ENCODE results near the gene SSBP3. TPM values are rescaled to one million over a fixed set of nuclear protein-coding genes. Genes with fewer than 3 reads are reported as not detected.

Gene SSBP3
- total RNA-seq, 1 donor from 2014 or later = 84.1 TPM

- Mint-ChIP-seq H3K27me3 (no peaks in the 10 kb centered on the region), H3K4me3 (peak overlapping the region; percentile 93), H3K4me1 (peaks cover 69% of the 10 kb centered on the region), H3K9me3 (peaks cover 5% of the 10 kb centered on the region), H3K27ac (no peak overlapping the region), H3K36me3 (ENCODE audit: low read depth) (peaks cover 37% of the 10 kb centered on the region)
- intact Hi-C loops (cut with micrococcal nuclease) = loop anchor here (2.0 to 10.0 kb wide), 8 partner anchors 49 to 991 kb away; partner anchors contain the start of genes CYB5RL, MRPL37 and NDC1
- no peak for DNase-seq
Observed at GRCh38 chr1:54405898-54406293, 298 bp downstream of the SSBP3 start.

- Mint-ChIP-seq H3K36me3 (ENCODE audit: low read depth) (peaks cover 44% of the 10 kb centered on the region), H3K4me1 (peaks cover 72% of the 10 kb centered on the region), H3K27ac (peak overlapping the region; percentile 83), H3K27me3 (no peaks in the 10 kb centered on the region), H3K9me3 (peaks cover 5% of the 10 kb centered on the region), H3K4me3 (peak overlapping the region; percentile 90)
- peak; percentile 73 for DNase-seq
- intact Hi-C loops (cut with micrococcal nuclease) = loop anchor here (5.0 to 10.0 kb wide), 4 partner anchors 333 to 990 kb away; partner anchors contain the start of gene NDC1
Observed at GRCh38 chr1:54404939-54405897, 976 bp downstream of the SSBP3 start.

DNA sequence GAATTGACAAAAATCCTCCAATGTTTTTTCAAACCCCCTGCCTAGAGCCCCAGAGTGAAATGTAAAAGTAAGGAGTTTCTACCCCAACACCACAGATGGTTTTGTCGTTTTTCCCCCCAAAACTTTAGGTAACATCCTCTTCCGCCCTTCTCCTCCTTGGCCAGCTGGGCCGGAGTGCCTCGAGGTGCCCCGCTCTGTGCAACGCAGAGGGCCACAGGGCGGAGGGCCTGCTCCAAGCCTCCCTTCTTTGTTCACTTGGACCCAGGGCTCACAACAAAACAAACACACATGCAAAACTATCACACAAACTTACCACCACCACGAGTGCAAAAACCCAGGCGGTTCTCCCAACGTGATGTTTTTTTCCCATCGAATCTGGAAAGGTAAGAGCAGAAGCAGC, 1.9 kb downstream of the SSBP3 start:
- Mint-ChIP-seq H3K9me3 (peaks cover 5% of the 10 kb centered on the region), H3K4me1 (peaks cover 73% of the 10 kb centered on the region), H3K4me3 (peak overlapping the region; percentile 90), H3K27ac (peak overlapping the region; percentile 83), H3K27me3 (no peaks in the 10 kb centered on the region), H3K36me3 (ENCODE audit: low read depth) (peaks cover 52% of the 10 kb centered on the region)
- DNase-seq = no peak
- intact Hi-C loops (cut with micrococcal nuclease) = loop anchor here (10.0 kb wide), 1 partner anchor 989 kb away; no protein-coding TSS in a partner anchor

GRCh38 chr1:54403808-54404261, 2.4 kb downstream of the SSBP3 start:
- H3K4me3 Mint-ChIP-seq = peak overlapping the region; percentile 90
- H3K36me3 Mint-ChIP-seq (ENCODE audit: low read depth) = peaks cover 54% of the 10 kb centered on the region
- peaks cover 5% of the 10 kb centered on the region for H3K9me3 Mint-ChIP-seq
- intact Hi-C loops (cut with micrococcal nuclease) = loop anchor here (10.0 kb wide), 1 partner anchor 989 kb away; no protein-coding TSS in a partner anchor
- peak overlapping the region; percentile 83 for H3K27ac Mint-ChIP-seq
- H3K27me3 Mint-ChIP-seq = no peaks in the 10 kb centered on the region
- DNase-seq = peak; percentile 73
- H3K4me1 Mint-ChIP-seq = peaks cover 73% of the 10 kb centered on the region

DNA sequence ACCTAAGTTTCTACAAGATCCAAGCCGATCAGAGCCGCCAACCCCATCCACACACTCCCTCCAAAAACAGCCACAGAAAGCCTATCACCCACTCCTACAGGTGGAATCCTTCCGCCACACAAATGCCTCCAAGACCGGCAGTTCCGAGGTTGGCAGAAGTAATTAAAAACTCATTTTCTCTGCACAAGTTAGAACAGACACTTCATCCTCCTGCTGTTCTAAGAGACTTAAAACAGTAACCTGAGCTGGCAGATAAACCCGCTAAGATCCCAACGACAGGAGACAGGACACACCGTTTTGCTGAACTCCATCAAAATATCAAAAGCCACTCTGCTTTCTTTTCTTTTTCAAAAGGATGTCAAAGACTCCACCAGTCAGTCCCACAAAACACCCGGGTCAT, 2.8 kb downstream of the SSBP3 start:
- peak overlapping the region; percentile 90 for H3K4me3 Mint-ChIP-seq
- no peaks in the 10 kb centered on the region for H3K27me3 Mint-ChIP-seq
- peak overlapping the region; percentile 83 for H3K27ac Mint-ChIP-seq
- intact Hi-C loops (cut with micrococcal nuclease) = loop anchor here (10.0 kb wide), 1 partner anchor 989 kb away; no protein-coding TSS in a partner anchor
- peaks cover 5% of the 10 kb centered on the region for H3K9me3 Mint-ChIP-seq
- peaks cover 71% of the 10 kb centered on the region for H3K4me1 Mint-ChIP-seq
- peaks cover 59% of the 10 kb centered on the region for H3K36me3 Mint-ChIP-seq (ENCODE audit: low read depth)
- DNase-seq = no peak

GRCh38 chr1:54402896-54403295, 3.3 kb downstream of the SSBP3 start:
- H3K4me1 Mint-ChIP-seq = peaks cover 66% of the 10 kb centered on the region
- intact Hi-C loops (cut with micrococcal nuclease) = loop anchor here (10.0 kb wide), 1 partner anchor 988 kb away; no protein-coding TSS in a partner anchor
- peaks cover 63% of the 10 kb centered on the region for H3K36me3 Mint-ChIP-seq (ENCODE audit: low read depth)
- H3K4me3 Mint-ChIP-seq = peak overlapping the region; percentile 90
- no peaks in the 10 kb centered on the region for H3K27me3 Mint-ChIP-seq
- DNase-seq = no peak
- H3K9me3 Mint-ChIP-seq = peaks cover 5% of the 10 kb centered on the region
- H3K27ac Mint-ChIP-seq = peak overlapping the region; percentile 83

GRCh38 chr1:54401799-54402198, 4.4 kb downstream of the SSBP3 start:
- no peak for DNase-seq
- H3K4me3 Mint-ChIP-seq = no peak overlapping the region
- H3K27me3 Mint-ChIP-seq = no peaks in the 10 kb centered on the region
- intact Hi-C loops (cut with micrococcal nuclease) = loop anchor here (10.0 kb wide), 1 partner anchor 987 kb away; no protein-coding TSS in a partner anchor
- peaks cover 5% of the 10 kb centered on the region for H3K9me3 Mint-ChIP-seq
- H3K27ac Mint-ChIP-seq = no peak overlapping the region
- peaks cover 70% of the 10 kb centered on the region for H3K36me3 Mint-ChIP-seq (ENCODE audit: low read depth)
- H3K4me1 Mint-ChIP-seq = peaks cover 67% of the 10 kb centered on the region

DNA sequence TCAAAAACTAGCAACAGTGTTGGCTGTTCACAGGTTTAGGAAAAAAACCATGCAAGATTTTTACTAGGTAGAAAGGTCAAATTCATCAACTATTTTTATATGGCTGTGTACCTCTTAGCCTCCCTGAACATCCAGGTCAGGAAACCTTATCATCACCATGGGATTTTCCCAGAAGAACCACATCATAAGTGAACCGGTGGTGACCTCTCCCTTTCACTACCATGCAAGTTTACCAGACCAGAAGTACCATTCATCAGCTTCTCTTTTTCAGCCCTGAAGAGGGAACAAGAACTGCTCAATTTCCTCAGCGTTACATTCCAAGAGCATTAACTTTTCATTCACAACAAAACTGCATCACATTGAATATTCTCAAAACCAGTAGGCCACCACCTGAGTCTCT, 5.9 kb downstream of the SSBP3 start:
- intact Hi-C loops (cut with micrococcal nuclease) = loop anchor here (10.0 kb wide), 1 partner anchor 986 kb away; no protein-coding TSS in a partner anchor
- peak overlapping the region; percentile 81 for H3K27ac Mint-ChIP-seq
- DNase-seq = no peak
- H3K4me1 Mint-ChIP-seq = peaks cover 71% of the 10 kb centered on the region
- peaks cover 80% of the 10 kb centered on the region for H3K36me3 Mint-ChIP-seq (ENCODE audit: low read depth)
- H3K9me3 Mint-ChIP-seq = peaks cover 5% of the 10 kb centered on the region
- peak overlapping the region; percentile 62 for H3K4me3 Mint-ChIP-seq
- no peaks in the 10 kb centered on the region for H3K27me3 Mint-ChIP-seq

- Mint-ChIP-seq H3K27ac (peak overlapping the region; percentile 85), H3K4me1 (peaks cover 69% of the 10 kb centered on the region), H3K36me3 (ENCODE audit: low read depth) (peaks cover 85% of the 10 kb centered on the region), H3K27me3 (no peaks in the 10 kb centered on the region), H3K9me3 (peaks cover 5% of the 10 kb centered on the region), H3K4me3 (peak overlapping the region; percentile 57)
- DNase-seq = no peak
- intact Hi-C loops (cut with micrococcal nuclease) = loop anchor here (1.0 to 10.0 kb wide), 4 partner anchors 8 to 985 kb away; no protein-coding TSS in a partner anchor
Observed at GRCh38 chr1:54399765-54400164, 6.4 kb downstream of the SSBP3 start.

DNA sequence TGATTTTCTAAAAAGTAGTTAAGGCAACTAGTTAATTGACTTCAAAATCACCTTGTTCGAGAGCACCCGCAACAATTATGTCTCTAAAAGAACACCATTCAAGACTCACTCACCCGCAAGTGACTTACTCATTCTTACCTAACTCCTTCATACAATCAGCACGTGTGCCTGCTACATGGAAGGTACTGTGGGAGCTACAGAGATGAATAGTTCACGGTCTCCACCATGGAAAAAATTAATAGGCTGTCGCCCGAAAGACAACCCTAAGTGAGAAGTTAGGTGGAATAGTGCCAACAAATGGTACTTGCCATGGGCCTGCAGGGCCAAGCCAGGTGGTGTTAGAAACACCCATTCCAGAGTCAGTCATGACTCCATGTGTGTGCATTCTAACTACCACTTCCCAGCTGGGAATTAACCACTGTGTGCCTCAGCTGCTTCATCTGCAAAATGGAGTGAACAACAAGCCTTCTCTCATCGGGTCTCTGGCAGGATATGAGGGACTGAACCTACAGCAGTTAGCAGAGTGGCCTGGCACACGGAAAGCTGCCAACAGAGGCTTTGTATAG, 7.1 kb downstream of the SSBP3 start:
- intact Hi-C loops (cut with micrococcal nuclease) = loop anchor here (1.0 to 2.0 kb wide), 3 partner anchors 8 to 168 kb away; no protein-coding TSS in a partner anchor
- H3K4me3 Mint-ChIP-seq = peak overlapping the region; percentile 57
- H3K9me3 Mint-ChIP-seq = peaks cover 5% of the 10 kb centered on the region
- no peak for DNase-seq
- peaks cover 84% of the 10 kb centered on the region for H3K36me3 Mint-ChIP-seq (ENCODE audit: low read depth)
- H3K4me1 Mint-ChIP-seq = peaks cover 62% of the 10 kb centered on the region
- peak overlapping the region; percentile 85 for H3K27ac Mint-ChIP-seq
- no peaks in the 10 kb centered on the region for H3K27me3 Mint-ChIP-seq

GRCh38 chr1:54397980-54398379, 8.2 kb downstream of the SSBP3 start:
- intact Hi-C loops (cut with micrococcal nuclease) = loop anchor here (2.0 kb wide), 1 partner anchor 167 kb away; no protein-coding TSS in a partner anchor
- no peak overlapping the region for H3K4me3 Mint-ChIP-seq
- peaks cover 51% of the 10 kb centered on the region for H3K4me1 Mint-ChIP-seq
- DNase-seq = no peak
- no peaks in the 10 kb centered on the region for H3K27me3 Mint-ChIP-seq
- H3K9me3 Mint-ChIP-seq = peaks cover 5% of the 10 kb centered on the region
- peaks cover 77% of the 10 kb centered on the region for H3K36me3 Mint-ChIP-seq (ENCODE audit: low read depth)
- H3K27ac Mint-ChIP-seq = no peak overlapping the region

DNA sequence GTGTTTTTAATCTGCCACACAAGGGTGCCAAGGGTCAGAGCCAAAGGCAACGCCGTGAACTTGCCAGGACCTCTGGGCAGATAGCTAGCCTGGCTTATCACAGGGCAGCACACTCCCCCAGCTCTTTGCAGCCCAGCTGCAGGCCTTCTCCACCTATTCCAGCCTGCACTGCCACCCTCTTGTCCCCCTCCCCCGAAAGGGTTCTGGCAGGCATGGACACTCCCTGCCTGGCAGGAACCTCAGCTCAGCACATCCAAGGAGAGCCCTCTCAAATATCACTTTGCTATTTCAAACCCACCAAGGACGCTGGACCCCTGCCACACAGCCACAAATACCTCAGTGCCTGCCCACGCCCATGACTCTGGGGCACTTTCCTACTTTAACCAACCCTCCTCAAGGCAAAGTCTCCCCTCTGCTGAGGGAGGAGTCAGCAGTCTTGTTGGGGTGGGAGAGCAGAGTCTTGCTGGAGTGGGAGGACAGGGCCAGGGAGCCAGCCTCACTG, 9.1 kb downstream of the SSBP3 start:
- intact Hi-C loops (cut with micrococcal nuclease) = no loop called here
- DNase-seq = no peak
- peaks cover 43% of the 10 kb centered on the region for H3K4me1 Mint-ChIP-seq
- H3K27me3 Mint-ChIP-seq = no peaks in the 10 kb centered on the region
- H3K36me3 Mint-ChIP-seq (ENCODE audit: low read depth) = peaks cover 77% of the 10 kb centered on the region
- H3K27ac Mint-ChIP-seq = no peak overlapping the region
- peaks cover 5% of the 10 kb centered on the region for H3K9me3 Mint-ChIP-seq
- no peak overlapping the region for H3K4me3 Mint-ChIP-seq

- no peak overlapping the region for H3K4me3 Mint-ChIP-seq
- H3K27ac Mint-ChIP-seq = no peak overlapping the region
- intact Hi-C loops (cut with micrococcal nuclease) = no loop called here
- DNase-seq = no peak
- H3K9me3 Mint-ChIP-seq = peaks cover 5% of the 10 kb centered on the region
- H3K4me1 Mint-ChIP-seq = peaks cover 37% of the 10 kb centered on the region
- H3K27me3 Mint-ChIP-seq = no peaks in the 10 kb centered on the region
- H3K36me3 Mint-ChIP-seq (ENCODE audit: low read depth) = peaks cover 72% of the 10 kb centered on the region
Observed at GRCh38 chr1:54396261-54396933, 9.8 kb downstream of the SSBP3 start.
